GM19043 (cell line): Measurements from ENCODE around the gene CD300C.
"Not testable (repeated sequence)": the region's sequence is repeated elsewhere in the genome, so short reads cannot be mapped to it uniquely, and the experiment has no call there.

Experiments
- ATAC-seq: cut with Tn5 transposase; IDR thresholded peaks from one replicate; pipeline ENCODE4 v1.9.1; 2021; ENCODE audit warnings: low read depth; ENCODE audit not compliant: unreplicated experiment

Gene CD300C

GRCh38 chr17:74565126-74565525, 19.2 kb upstream of the CD300C start:
- ATAC-seq, result no peak

- ATAC-seq, result no peak
Measured at GRCh38 chr17:74563358-74563757, 17.4 kb upstream of the CD300C start.

GRCh38 chr17:74561586-74561985, 15.7 kb upstream of the CD300C start:
- ATAC-seq, result no peak

GRCh38 chr17:74558882-74559519, 13.1 kb upstream of the CD300C start:
- no peak for ATAC-seq

- ATAC-seq, result not testable (repeated sequence)
Measured at GRCh38 chr17:74558402-74558801, 12.5 kb upstream of the CD300C start.

- no peak for ATAC-seq
Measured at GRCh38 chr17:74555427-74555940, 9.6 kb upstream of the CD300C start.

GRCh38 chr17:74554909-74555308, 9.0 kb upstream of the CD300C start:
- ATAC-seq, result no peak

GRCh38 chr17:74552037-74552436, 6.1 kb upstream of the CD300C start:
- no peak for ATAC-seq

GRCh38 chr17:74550602-74551001, 4.7 kb upstream of the CD300C start:
- no peak for ATAC-seq

GRCh38 chr17:74549343-74549742, 3.4 kb upstream of the CD300C start:
- ATAC-seq, result no peak

GRCh38 chr17:74547736-74548135, 1.8 kb upstream of the CD300C start:
- ATAC-seq, result no peak

GRCh38 chr17:74547264-74547663, 1.3 kb upstream of the CD300C start:
- ATAC-seq, result no peak

- no peak for ATAC-seq
Measured at GRCh38 chr17:74546586-74546985, 671 bp upstream of the CD300C start.

GRCh38 chr17:74544991-74545842, 698 bp downstream of the CD300C start:
- no peak for ATAC-seq

GRCh38 chr17:74543891-74544760, 1.8 kb downstream of the CD300C start:
- ATAC-seq, result no peak

- ATAC-seq, result no peak
Measured at GRCh38 chr17:74543406-74543805, 2.5 kb downstream of the CD300C start.

- ATAC-seq, result no peak
Measured at GRCh38 chr17:74542727-74543383, 3.1 kb downstream of the CD300C start.

GRCh38 chr17:74542166-74542565, 3.7 kb downstream of the CD300C start:
- no peak for ATAC-seq

GRCh38 chr17:74541176-74542111, 4.5 kb downstream of the CD300C start:
- ATAC-seq, result no peak
